ENCODE results near the gene VCP.

DNA sequence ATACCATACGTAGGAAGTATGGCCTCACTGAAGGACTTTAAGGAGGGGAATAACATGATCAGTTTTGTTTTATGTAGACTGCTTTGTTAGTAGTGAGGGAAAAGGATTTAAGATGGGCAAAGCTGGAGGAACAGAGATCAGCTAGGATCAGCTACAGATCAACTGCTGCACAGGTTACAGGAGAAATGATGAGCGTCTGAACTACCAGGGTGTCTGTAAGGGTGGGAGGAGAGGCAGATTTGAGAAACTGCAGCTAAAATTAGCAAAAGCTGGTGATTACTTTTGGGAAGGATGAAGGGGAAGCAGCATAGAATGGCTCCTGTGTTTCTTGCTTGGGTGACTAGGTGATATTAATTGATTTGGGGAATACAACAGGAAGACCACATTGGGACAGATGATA lies 39.3 kb downstream of the VCP start:
- TF ChIP-seq, protein P1, sequence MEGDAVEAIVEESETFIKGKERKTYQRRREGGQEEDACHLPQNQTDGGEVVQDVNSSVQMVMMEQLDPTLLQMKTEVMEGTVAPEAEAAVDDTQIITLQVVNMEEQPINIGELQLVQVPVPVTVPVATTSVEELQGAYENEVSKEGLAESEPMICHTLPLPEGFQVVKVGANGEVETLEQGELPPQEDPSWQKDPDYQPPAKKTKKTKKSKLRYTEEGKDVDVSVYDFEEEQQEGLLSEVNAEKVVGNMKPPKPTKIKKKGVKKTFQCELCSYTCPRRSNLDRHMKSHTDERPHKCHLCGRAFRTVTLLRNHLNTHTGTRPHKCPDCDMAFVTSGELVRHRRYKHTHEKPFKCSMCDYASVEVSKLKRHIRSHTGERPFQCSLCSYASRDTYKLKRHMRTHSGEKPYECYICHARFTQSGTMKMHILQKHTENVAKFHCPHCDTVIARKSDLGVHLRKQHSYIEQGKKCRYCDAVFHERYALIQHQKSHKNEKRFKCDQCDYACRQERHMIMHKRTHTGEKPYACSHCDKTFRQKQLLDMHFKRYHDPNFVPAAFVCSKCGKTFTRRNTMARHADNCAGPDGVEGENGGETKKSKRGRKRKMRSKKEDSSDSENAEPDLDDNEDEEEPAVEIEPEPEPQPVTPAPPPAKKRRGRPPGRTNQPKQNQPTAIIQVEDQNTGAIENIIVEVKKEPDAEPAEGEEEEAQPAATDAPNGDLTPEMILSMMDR (optimal IDR thresholded peaks at IDR 0.05 in 1 of 3, IDR thresholded peaks at IDR 0.05 in 1 of 3, conservative IDR thresholded peaks at IDR 0.05 in 1 of 3; ENCODE audit: extremely low read depth in 1 of 3, insufficient read depth in 2 of 3, low read length in 3 of 3), result no peak
- TF ChIP-seq EZH2 (IDR thresholded peaks at IDR 0.05; ENCODE audit: low read length), result no peak
